ENCODE data around the gene CABCOCO1.

CABCOCO1 gene

DNA sequence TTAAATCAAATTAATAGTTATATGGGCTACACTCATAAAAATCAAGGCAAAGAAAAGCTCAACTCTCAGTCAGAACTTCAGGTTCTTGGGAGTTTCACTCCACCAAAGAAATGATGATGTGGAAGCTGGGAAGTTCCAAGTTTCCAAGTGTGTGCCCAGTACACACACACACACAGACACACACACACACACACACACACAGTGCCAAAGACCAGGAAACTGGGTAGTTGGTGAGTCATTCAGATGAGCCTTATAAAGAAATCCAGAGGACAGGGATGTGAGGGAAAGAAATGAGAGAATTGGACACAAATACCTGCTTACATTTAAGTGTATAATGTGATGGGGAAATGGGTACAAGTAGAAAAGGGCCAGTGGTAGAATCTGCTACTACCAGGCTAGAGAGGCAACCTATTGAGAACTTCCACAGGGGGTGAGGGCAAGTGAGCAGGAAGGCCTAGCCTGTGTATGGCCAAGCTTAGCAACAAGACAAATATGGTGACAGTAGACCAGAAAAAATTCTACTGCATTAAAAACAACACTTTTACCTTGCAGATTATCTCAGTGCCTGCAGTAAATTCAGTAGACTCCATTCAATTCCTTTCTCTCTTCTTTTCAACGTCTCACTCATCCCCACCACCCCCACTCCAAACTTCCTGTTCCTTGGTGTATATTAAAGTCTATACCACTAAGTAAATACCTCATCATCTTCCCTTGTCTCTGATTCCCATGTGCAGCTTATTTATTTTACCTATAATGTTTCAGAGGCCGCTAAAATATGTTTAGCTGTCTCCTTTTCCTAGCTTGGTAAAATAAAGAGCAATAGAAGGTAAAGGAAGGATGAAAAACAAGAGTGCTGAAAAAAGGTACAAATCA, 95.0 kb downstream of the CABCOCO1 start:
- DNase-seq = no peak

DNA sequence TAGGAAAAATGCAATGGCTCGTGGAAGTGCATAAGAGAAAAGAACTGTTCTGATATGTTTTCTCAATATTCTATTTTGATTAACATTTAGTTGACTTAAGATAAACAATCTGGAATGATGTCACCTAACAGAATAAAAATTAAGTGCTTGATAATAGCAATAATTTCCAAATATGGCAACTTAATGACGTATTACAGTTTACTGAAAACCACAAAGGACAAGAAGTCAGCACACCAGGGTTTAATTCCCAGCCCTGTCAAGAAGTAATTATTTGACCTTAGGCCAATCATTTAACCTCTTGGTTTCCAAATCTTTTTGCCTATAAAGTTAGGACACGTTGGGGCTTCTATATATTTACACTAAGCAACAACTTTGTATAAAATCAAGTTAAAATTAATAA, 95.7 kb downstream of the CABCOCO1 start:
- DNase-seq = no peak

DNA sequence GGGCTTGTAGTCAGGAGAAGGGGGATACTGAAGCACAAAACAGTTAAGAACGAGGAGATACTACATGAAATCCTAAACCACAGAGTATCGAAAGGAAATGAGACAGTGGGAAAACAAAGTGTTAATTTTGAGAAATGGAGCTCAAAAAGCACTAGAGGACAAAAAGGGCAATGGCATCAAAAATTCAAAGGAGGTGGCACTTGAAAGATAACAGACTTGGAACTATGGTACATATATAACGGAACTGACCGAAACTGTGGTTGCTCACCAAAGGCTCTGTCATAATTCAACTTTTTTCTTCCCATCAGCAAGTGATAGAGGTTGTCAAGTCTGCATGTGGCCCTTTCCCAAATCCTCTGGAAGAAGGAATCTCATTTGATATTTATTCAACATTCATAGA, 97.0 kb downstream of the CABCOCO1 start:
- no peak for DNase-seq

DNA sequence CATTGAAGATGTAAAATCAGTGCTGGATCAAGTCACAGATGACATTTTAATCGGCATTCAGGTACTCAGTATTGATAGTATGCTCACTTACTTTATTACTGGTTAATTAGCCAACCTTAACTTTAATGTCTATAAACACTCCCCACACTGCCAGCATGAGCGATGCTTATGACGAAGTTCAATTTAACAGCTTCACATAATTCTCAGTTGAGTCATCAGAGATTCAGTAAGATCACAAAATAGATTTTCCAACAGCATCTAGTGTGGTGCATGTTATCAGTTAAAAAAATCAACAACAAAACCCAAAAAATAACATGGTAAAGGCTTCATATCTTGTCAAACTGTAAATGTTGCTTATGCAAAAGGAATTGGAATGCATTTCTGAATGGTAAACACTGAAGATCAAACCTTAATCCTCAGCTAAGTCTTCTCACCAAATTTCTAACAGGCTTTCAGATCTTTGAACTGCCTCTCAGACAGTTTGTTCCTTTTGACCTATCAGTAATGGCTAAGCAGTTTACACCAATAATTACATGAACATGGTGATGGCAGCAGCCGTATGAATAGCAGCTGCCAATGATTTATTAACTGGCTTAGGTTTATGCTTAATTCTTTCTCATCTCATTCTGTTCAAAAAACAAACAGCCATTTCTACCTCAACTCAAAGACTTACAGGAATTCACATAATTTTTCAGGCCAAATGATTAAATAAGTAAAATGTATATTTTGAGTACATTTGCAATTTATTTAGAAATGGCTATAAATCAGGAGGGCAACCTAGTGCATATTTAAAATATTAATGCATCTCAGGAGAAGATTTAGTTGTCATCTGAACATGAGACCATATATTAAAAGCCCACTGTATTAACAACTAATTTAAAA, 98.5 kb downstream of the CABCOCO1 start:
- no peak for DNase-seq

DNA sequence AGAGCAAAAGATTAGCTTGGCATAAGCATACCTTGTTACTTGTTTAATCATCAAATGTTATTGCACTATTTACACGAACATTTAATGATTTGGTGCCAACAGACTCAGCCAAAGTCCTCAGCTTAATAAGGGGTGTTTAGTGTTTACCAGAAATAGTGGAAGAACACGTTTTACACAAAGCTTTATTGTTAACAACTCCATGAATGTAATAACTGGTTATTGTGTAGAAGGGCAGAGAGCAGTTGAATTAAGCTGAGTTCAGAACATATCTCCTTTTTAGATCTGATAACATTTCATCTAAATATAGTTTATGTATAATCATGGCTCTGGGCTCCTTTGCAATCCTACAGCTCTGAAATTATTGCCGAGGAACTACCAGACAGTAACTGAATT, 99.1 kb downstream of the CABCOCO1 start:
- peak; percentile 53 for DNase-seq

DNA sequence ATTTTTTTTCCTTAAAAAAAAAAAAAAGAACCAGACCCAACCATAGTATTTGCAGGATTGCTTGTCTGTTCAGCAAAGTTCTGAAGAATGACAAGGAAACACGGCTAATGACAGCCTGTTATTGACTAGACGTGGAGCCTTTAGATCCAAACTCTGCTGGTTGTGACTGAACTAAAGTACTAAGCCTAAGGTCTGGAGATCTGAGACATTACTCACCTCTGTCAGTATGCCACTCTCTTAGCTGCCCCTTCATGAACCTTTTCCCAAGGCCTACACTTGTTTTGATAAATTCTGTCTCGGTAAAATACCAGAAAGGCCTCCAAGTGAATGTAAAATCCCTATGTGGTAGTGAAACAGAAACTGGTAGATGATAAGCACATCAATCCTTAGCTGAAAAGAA, 101.0 kb downstream of the CABCOCO1 start:
- no peak for DNase-seq

- no peak for DNase-seq
Observed at GRCh38 chr10:61764486-61764885, 101.8 kb downstream of the CABCOCO1 start.

- no peak for DNase-seq
Observed at GRCh38 chr10:61765176-61766087, 102.7 kb downstream of the CABCOCO1 start.

DNA sequence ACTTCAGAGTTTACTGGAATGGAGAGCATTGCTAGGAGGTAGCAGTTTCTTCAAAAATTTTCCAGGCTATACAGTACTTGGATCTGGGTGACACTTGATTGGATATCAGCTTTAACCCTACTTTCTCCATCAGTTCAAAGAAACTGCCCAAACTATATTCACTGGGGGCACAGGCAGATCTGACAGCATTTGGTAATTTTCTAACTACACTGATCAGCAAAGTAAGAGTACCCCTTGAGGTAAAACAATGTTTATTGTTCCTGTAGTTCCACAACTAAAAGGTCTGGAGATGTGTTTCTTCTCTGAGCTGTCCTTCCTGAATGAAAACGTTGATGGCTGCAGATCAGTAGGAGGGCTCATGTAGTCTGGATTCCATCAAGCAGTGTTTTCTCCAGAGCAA, 104.2 kb downstream of the CABCOCO1 start:
- DNase-seq = no peak

GRCh38 chr10:61774031-61774430, 111.3 kb downstream of the CABCOCO1 start:
- DNase-seq = no peak

DNA sequence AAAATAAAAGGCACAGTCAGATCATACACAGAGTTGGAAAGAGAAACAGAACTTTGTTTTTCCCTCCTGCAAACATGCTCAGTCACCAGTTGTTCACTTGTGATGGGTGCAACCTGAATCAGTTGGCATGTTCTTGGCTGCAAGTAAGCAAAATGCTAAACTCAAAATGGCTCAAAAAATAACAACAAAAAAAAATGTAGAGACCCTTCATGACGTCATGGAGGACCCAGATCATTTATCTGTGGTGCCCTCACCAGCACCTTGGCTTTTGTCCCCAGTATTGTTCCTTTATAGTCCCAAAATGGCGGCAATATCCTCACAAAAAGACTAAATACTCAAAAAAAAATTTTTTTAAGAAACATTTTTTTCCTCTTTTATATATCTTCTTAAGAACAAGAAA, 112.4 kb downstream of the CABCOCO1 start:
- DNase-seq = no peak

- no peak for DNase-seq
Observed at GRCh38 chr10:61776615-61777266, 114.0 kb downstream of the CABCOCO1 start.

- no peak for DNase-seq
Observed at GRCh38 chr10:61778137-61778536, 115.4 kb downstream of the CABCOCO1 start.

DNA sequence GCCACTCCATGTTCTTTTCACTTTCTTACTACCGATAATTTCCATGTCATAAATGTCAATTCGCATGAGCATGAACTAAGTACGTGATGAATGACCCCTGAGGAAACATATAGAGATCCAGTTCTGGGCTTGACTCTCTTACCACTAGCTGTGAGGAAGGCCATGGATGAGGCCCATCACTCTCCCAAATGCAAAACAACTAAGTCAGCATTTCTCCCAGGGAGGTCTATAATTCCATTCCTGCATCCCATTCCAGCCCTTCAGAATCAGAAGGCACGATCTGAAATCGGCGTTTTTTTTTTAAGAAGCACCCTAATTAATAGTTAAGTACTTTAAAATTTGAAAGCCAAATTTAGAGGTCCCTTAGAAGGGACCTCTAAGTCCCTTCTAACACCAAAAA, 116.5 kb downstream of the CABCOCO1 start:
- DNase-seq = no peak

GRCh38 chr10:61779950-61780659, 117.4 kb downstream of the CABCOCO1 start:
- DNase-seq = no peak

- DNase-seq = no peak
Observed at GRCh38 chr10:61780732-61781131, 118.0 kb downstream of the CABCOCO1 start.

DNA sequence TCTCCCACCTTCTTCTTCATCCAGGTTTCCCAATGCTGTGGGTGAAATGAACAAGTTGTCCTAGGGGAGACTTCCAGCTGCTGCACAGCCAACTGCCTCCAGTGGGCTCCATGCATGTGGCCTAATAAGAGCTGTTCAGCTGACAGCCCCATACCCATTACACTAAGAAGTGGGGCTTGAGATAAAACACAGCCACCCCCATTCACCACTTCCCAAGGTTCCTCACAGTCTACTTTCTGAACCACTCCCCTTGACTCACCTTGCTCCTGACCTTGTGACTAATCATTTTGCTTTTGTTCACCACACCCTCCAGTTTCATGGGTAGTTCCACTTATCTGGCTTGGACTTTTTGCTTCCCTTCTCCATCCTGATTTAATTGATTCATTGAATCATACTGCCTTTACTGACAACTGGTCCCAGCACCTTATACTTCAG, 119.3 kb downstream of the CABCOCO1 start:
- DNase-seq = no peak

- no peak for DNase-seq
Observed at GRCh38 chr10:61784354-61785133, 121.8 kb downstream of the CABCOCO1 start.

DNA sequence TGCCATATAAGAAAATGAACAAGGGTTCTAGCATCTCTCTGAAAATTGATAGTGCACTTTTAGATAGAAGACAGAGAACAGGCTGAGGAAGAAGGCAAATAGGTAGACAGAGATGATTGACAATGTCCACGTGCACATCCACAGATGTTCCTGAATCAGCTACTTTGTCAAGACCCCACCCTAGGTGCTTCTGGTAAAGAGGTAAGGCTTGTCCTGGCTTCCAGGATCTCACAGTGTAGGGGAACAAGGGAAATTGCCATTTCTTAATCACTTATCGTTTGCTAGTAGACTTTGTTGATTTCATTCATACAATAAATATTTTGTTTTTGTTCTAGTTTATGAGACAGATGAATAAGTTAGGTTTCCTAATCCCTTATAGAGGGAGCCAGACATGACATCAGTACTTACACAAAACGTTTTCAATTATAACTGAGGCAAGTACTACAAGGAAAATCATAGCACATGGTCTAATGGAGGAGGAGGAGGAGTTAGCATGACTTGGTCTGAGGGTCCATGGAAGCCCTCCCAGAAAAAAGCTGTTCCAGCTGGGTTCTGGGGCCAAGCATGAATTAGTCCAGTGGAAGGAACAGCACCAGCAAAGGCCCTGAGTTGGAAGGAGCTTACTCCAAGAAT, 122.9 kb downstream of the CABCOCO1 start:
- no peak for DNase-seq

GRCh38 chr10:61786728-61787127, 124.0 kb downstream of the CABCOCO1 start:
- DNase-seq = no peak

Data from COR-L47 (cell line).